ENCODE results near the gene MYOCOS.

Gene MYOCOS

DNA sequence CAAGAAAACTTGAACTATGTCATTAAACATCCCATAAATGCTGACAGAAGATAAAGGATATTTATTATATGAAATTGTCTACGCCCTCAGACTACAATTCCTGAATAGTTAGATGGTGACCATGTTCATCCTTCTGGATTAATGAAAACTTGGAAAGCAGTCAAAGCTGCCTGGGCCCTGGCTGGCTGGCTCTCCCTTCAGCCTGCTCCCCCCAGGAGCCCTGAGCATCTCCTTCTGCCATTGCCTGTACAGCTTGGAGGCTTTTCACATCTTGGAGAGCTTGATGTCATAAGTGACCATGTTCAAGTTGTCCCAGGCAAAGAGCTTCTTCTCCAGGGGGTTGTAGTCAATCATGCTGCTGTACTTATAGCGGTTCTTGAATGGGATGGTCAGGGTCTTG is 13.6 kb downstream of the MYOCOS start:
- POLR2A ChIA-PET = no interaction called here
- TF ChIP-seq, protein P1, sequence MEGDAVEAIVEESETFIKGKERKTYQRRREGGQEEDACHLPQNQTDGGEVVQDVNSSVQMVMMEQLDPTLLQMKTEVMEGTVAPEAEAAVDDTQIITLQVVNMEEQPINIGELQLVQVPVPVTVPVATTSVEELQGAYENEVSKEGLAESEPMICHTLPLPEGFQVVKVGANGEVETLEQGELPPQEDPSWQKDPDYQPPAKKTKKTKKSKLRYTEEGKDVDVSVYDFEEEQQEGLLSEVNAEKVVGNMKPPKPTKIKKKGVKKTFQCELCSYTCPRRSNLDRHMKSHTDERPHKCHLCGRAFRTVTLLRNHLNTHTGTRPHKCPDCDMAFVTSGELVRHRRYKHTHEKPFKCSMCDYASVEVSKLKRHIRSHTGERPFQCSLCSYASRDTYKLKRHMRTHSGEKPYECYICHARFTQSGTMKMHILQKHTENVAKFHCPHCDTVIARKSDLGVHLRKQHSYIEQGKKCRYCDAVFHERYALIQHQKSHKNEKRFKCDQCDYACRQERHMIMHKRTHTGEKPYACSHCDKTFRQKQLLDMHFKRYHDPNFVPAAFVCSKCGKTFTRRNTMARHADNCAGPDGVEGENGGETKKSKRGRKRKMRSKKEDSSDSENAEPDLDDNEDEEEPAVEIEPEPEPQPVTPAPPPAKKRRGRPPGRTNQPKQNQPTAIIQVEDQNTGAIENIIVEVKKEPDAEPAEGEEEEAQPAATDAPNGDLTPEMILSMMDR (IDR thresholded peaks at IDR 0.05; ENCODE audit: control extremely low read depth, extremely low read depth, low read depth, missing control alignments) = no peak
- CTCF ChIA-PET = interaction anchor here (5.1 kb wide), 1 partner anchor 9 kb away, joined by 28 read pairs; no protein-coding TSS in a partner anchor
- DNase-seq (ENCODE audit: extremely low spot score) = no peak

DNA sequence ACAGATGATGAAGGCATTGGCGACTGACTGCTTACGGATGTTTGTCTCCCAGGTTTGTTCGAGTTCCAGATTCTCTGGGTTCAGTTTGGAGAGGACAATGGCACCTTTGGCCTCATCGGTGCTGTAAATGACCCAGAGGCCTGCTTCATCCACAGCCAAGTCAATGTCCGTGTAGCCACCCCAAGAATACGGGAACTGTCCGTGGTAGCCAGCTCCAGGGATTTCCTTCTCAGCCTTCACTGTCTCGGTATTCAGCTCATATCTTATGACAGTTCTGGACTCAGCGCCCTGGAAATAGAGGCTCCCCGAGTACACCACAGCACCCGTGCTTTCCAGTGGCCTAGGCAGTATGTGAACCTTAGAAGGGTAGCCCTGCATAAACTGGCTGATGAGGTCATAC is 14.1 kb downstream of the MYOCOS start:
- POLR2A ChIA-PET = no interaction called here
- CTCF ChIA-PET = interaction anchor here (5.1 kb wide), 1 partner anchor 9 kb away, joined by 28 read pairs; no protein-coding TSS in a partner anchor
- TF ChIP-seq, protein P1 (IDR thresholded peaks at IDR 0.05; ENCODE audit: control extremely low read depth, extremely low read depth, low read depth, missing control alignments) = no peak
- DNase-seq (ENCODE audit: extremely low spot score) = no peak

DNA sequence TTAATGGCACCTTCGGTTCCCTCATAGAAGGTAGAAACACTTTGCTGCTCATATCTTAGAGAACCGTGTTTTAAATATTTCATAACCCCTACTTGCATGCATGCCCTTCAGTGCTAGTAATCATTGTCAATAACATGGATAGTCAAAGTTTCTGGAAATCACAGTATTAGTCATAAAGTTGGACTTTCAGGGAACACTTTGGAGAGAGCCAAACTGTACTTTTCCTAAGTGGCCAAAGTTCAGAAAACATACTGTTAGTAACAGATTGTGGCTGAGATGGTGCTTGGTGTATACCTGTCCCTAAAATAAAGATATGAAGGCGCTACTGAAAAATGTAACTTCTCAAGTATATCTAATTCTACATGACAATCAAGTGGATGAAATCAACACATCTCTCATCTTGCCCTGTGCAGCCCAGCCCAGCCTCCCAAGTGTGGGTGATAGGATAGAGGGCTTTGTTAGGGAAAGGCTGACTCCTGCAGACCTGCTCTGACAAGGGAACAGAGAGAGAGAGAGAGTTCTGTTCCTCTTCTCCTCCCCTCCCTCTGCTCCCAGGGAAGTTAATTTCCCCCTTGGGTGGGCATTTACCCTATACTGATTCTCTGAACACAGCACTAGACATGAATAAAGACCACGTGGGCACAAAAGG is 16.0 kb downstream of the MYOCOS start:
- TF ChIP-seq, protein P1 (IDR thresholded peaks at IDR 0.05; ENCODE audit: control extremely low read depth, extremely low read depth, low read depth, missing control alignments) = no peak
- ChIA-PET POLR2A (no interaction called here), CTCF (interaction anchor here (1.6 kb wide), 1 partner anchor 17 kb away, joined by 5 read pairs; no protein-coding TSS in a partner anchor)
- DNase-seq (ENCODE audit: extremely low spot score) = no peak

DNA sequence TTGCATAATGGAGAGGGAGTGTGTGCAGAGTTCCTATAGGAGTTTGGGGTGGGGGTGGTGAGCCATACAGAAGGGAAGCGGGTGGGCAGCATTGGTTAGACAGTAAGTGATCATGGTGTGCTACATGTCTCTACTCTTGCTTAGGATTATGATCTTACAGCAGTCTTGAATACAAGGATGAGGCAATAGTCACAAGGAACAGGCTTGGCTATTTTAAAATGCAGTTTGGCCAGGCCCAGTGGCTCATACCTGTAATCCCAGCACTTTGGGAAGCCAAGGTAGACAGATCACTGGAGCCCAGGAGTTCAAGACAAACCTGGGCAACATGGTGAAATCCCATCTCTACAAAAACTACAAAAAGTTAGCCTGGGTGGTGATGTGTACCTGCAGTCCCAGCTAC is 18.2 kb downstream of the MYOCOS start:
- no peak for DNase-seq (ENCODE audit: extremely low spot score)
- POLR2A ChIA-PET = no interaction called here
- TF ChIP-seq, protein P1 (IDR thresholded peaks at IDR 0.05; ENCODE audit: control extremely low read depth, extremely low read depth, low read depth, missing control alignments) = no peak
- CTCF ChIA-PET = interaction anchor here (0.7 kb wide), 1 partner anchor 42 kb away, joined by 3 read pairs; no protein-coding TSS in a partner anchor

DNA sequence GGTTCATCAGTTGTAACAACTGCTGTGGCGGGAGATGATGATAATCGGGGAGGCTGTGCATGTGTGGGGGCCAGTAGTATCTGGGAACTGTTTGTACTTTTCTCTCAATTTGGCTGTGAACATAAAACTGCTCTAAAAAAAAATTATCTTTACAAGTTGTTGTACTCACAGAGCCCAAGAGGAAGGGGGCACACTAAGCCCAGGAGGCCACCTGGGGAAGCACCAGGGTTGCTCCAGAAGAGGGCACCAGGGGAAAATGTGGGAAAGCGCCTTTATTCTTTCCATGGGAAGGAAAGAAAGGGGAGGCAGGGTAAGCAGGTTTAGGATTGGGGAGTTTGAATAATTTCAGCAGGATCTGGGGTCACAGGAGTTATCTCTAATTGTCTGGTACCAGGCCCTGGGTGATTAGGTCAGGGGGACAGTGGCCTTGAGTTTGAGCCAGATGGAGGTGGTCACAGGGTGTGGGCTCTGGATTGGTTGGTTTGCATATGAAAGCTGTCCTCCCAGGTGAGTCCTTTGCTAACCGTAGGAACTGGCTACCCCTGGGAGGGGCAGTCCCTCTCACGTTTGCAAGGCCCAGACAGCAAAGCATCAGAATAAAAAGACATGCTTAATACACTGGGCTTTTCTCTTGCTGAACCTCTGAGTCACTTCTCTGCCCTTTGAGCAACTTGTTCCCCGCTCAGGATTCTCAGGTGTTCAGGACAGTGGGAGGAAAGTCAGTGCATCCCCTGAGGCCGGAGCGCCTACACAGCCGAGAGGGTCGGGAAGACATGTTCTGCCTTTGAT is 19.2 kb downstream of the MYOCOS start:
- POLR2A ChIA-PET = no interaction called here
- CTCF ChIA-PET = interaction anchor here (0.6 to 6.3 kb wide), 2 partner anchors 15 to 69 kb away, joined by 3 to 62 read pairs; no protein-coding TSS in a partner anchor
- DNase-seq (ENCODE audit: extremely low spot score) = no peak
- TF ChIP-seq, protein P1 (IDR thresholded peaks at IDR 0.05; ENCODE audit: control extremely low read depth, extremely low read depth, low read depth, missing control alignments) = no peak

DNA sequence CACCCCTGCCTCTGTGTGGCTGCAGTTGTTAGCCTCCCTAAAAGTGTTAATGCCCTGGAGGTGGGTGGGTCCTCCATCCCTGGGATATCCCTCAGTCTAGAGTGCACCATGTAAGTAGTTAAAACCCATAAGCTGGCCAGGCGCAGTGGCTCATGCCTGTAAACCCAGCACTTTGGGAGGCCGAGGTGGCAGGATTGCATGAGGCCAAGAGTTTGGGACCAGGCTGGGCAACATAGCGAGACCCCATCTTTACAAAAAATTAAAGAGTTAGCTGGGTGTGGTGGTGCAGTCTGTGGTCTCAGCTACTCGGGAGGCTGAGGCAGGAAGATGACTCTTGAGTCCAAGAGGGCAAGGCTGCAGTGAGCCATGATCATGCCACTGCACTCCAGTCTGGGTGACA is 20.2 kb downstream of the MYOCOS start:
- ChIA-PET POLR2A (no interaction called here), CTCF (interaction anchor here (1.0 to 6.3 kb wide), 2 partner anchors 14 to 74 kb away, joined by 3 to 62 read pairs; no protein-coding TSS in a partner anchor)
- TF ChIP-seq, protein P1 (IDR thresholded peaks at IDR 0.05; ENCODE audit: control extremely low read depth, extremely low read depth, low read depth, missing control alignments) = no peak
- no peak for DNase-seq (ENCODE audit: extremely low spot score)
